ENCODE results near the gene TSPAN31.

Gene TSPAN31

GRCh38 chr12:57752668-57753000, 7.8 kb downstream of the TSPAN31 start:
- no peak for DNase-seq (ENCODE audit: low read depth)

GRCh38 chr12:57753756-57754337, 9.0 kb downstream of the TSPAN31 start:
- no peak for DNase-seq (ENCODE audit: low read depth)

- DNase-seq (ENCODE audit: low read depth), result peak; percentile 69
Observed at GRCh38 chr12:57754411-57755193, 9.8 kb downstream of the TSPAN31 start, which contains the start of gene MARCHF9. MARCHF9 (plus strand) TSS chr12:57755103; CDS start chr12:57755529, 426 bp downstream.

- DNase-seq (ENCODE audit: low read depth), result no peak
Observed at GRCh38 chr12:57755194-57755453, 10.3 kb downstream of the TSPAN31 start.

- no peak for DNase-seq (ENCODE audit: low read depth)
Observed at GRCh38 chr12:57755454-57756372, 10.9 kb downstream of the TSPAN31 start.

GRCh38 chr12:57756406-57757341, 11.8 kb downstream of the TSPAN31 start:
- DNase-seq (ENCODE audit: low read depth), result no peak

GRCh38 chr12:57757771-57758170, 12.9 kb downstream of the TSPAN31 start:
- no peak for DNase-seq (ENCODE audit: low read depth)

GRCh38 chr12:57758552-57759359, 13.9 kb downstream of the TSPAN31 start:
- no peak for DNase-seq (ENCODE audit: low read depth)

GRCh38 chr12:57759360-57759980, 14.6 kb downstream of the TSPAN31 start:
- no peak for DNase-seq (ENCODE audit: low read depth)

GRCh38 chr12:57760347-57760982, 15.6 kb downstream of the TSPAN31 start:
- no peak for DNase-seq (ENCODE audit: low read depth)

- no peak for DNase-seq (ENCODE audit: low read depth)
Observed at GRCh38 chr12:57761391-57761998, 16.7 kb downstream of the TSPAN31 start.

GRCh38 chr12:57762463-57762862, 17.6 kb downstream of the TSPAN31 start:
- no peak for DNase-seq (ENCODE audit: low read depth)

GRCh38 chr12:57763881-57764661, 19.2 kb downstream of the TSPAN31 start:
- DNase-seq (ENCODE audit: low read depth), result no peak

GRCh38 chr12:57764662-57765002, 19.8 kb downstream of the TSPAN31 start:
- no peak for DNase-seq (ENCODE audit: low read depth)

- DNase-seq (ENCODE audit: low read depth), result no peak
Observed at GRCh38 chr12:57765003-57765697, 20.3 kb downstream of the TSPAN31 start.

- DNase-seq (ENCODE audit: low read depth), result no peak
Observed at GRCh38 chr12:57765698-57766463, 21.0 kb downstream of the TSPAN31 start.
